Upper lobe of left lung (tissue), 6 donors: ENCODE results near the gene TBC1D1. TPM values are rescaled to one million over a fixed set of nuclear protein-coding genes. Genes with fewer than 3 reads are reported as not detected.

Experiments
- ATAC-seq, 2 donors: fragments of 200-7000 bp; cut with Tn5 transposase; one replicate each; pipeline ENCODE4 v1.9.1; 2022; ENCODE audit warnings: mild to moderate bottlenecking in 2 of 2, moderate library complexity in 2 of 2; ENCODE audit not compliant: low FRiP score in 2 of 2
- DNase-seq, 2 donors: peaks; one replicate each; pipeline ENCODE4 v3.0.0-alpha.2; 2019 to 2020
- H3K27ac ChIP-seq, 4 donors: fragments of 200-600 bp; sonication (generic); one replicate each; pipeline ENCODE4 v1.5.1; 2016 to 2019
- H3K27me3 ChIP-seq, 4 donors: fragments of 200-600 bp; sonication (generic); one replicate each; pipeline ENCODE4 v1.5.1; 2017 to 2019
- H3K36me3 ChIP-seq, 4 donors: fragments of 200-600 bp; sonication (generic); one replicate each; pipeline ENCODE4 v1.5.1; 2016 to 2019
- H3K4me1 ChIP-seq, 4 donors: fragments of 200-600 bp; sonication (generic); one replicate each; pipeline ENCODE4 v1.5.1; 2018 to 2019
- H3K4me3 ChIP-seq, 4 donors: fragments of 200-600 bp; sonication (generic); one replicate each; pipeline ENCODE4 v1.5.1; 2017 to 2019; ENCODE audit warnings: mild to moderate bottlenecking in 2 of 4, moderate library complexity in 1 of 4
- H3K9me3 ChIP-seq, 4 donors: fragments of 200-600 bp; sonication (generic); one replicate each; pipeline ENCODE4 v1.5.1; 2018 to 2019
- CTCF ChIP-seq, 6 experiments: fragments of 450-650 bp in 4 of 6; fragments of 200-600 bp in 2 of 6; sonication (generic) in 2 of 6; IDR thresholded peaks; one replicate each; pipeline ENCODE4 v1.5.1; 2016 to 2019; ENCODE audit warnings: antibody characterized with exemption in 6 of 6
- EP300 ChIP-seq, 4 donors: sonication (generic); formaldehyde crosslinking; IDR thresholded peaks; one replicate each; pipeline ENCODE4 v1.5.1; 2017; ENCODE audit warnings: antibody characterized with exemption in 4 of 4, control low read depth in 2 of 4
- POLR2A ChIP-seq, 4 donors: fragments of 450-650 bp; IDR thresholded peaks; one replicate each; pipeline ENCODE4 v1.5.1; 2016 to 2017; ENCODE audit warnings: antibody characterized with exemption in 4 of 4, mild to moderate bottlenecking in 2 of 4
- POLR2AphosphoS5 ChIP-seq, 2 donors: sonication (generic); formaldehyde crosslinking; IDR thresholded peaks; one replicate each; pipeline ENCODE4 v1.5.1; 2017; ENCODE audit warnings: antibody characterized with exemption in 2 of 2
- WGBS, 2 donors: methylation state at CpG; one replicate each; pipeline ENCODE4 v1.1.5; 2017 to 2018; 5-methylcytosine and 5-hydroxymethylcytosine counted together
- total RNA-seq, 6 donors: library from RNA; depleted of rRNA in 4 of 6; stranded (reverse); fragments of >200 nt in 4 of 6; gene quantifications; one replicate each; pipeline versions ENCODE4 v1.1.0 to v1.2.1, GENCODE V29; 2016 to 2021
- donor health status: DM: no; HTN: no; CAD: no; lungs with moderate emphysema.
- donor health status: DM: no; HTN: yes; CAD: no; lungs with severe emphysema.

Gene TBC1D1
- total RNA-seq, 6 donors from 2014 or later, result 45.1 to 68.1 (median 58.0) TPM

- Histone ChIP-seq H3K4me3 (no peak overlapping the region), H3K9me3 (no peaks in the 10 kb centered on the region), H3K36me3 (peaks cover 0 to 39% (median 4%) of the 10 kb centered on the region in 4 donors), H3K4me1 (no peaks in the 10 kb centered on the region), H3K27ac (no peak overlapping the region), H3K27me3 (no peaks in the 10 kb centered on the region)
- no peak for TF ChIP-seq POLR2A (IDR thresholded peaks at IDR 0.05)
- TF ChIP-seq EP300 (IDR thresholded peaks at IDR 0.05), result no peak
- no peak for ATAC-seq
- 96 to 97% methylated on average over 4 of the region's 4 CpGs for WGBS, 2 donors
- no peak for DNase-seq
These were observed 145.7 kb downstream of the TBC1D1 start for GRCh38 chr4:38036548-38036947.

- Histone ChIP-seq H3K9me3 (no peaks in the 10 kb centered on the region), H3K27me3 (no peaks in the 10 kb centered on the region), H3K27ac (no peak overlapping the region), H3K4me1 (no peaks in the 10 kb centered on the region), H3K36me3 (peaks cover 0 to 37% (median 2%) of the 10 kb centered on the region in 4 donors), H3K4me3 (no peak overlapping the region)
- WGBS, 2 donors, result 95% methylated on average over 8 of the region's 8 CpGs
- ATAC-seq, result no peak
- no peak for TF ChIP-seq CTCF (IDR thresholded peaks at IDR 0.05)
- no peak for TF ChIP-seq POLR2AphosphoS5 (IDR thresholded peaks at IDR 0.05)
- TF ChIP-seq EP300 (IDR thresholded peaks at IDR 0.05), result no peak
- TF ChIP-seq POLR2A (IDR thresholded peaks at IDR 0.05), result no peak
- DNase-seq, result no peak
These were observed 146.7 kb downstream of the TBC1D1 start for GRCh38 chr4:38037612-38038011.

- Histone ChIP-seq H3K4me1 (no peaks in the 10 kb centered on the region), H3K27ac (no peak overlapping the region), H3K4me3 (no peak overlapping the region), H3K27me3 (no peaks in the 10 kb centered on the region), H3K36me3 (peaks cover 0 to 54% (median 9%) of the 10 kb centered on the region in 4 donors), H3K9me3 (no peaks in the 10 kb centered on the region)
- no peak for DNase-seq
- TF ChIP-seq EP300 (IDR thresholded peaks at IDR 0.05), result no peak
- TF ChIP-seq POLR2AphosphoS5 (IDR thresholded peaks at IDR 0.05), result no peak
- TF ChIP-seq POLR2A (IDR thresholded peaks at IDR 0.05), result no peak
- TF ChIP-seq CTCF (IDR thresholded peaks at IDR 0.05), result no peak
- WGBS, 2 donors, result 63 to 68% methylated on average over 5 to 7 of the region's 7 CpGs
- no peak for ATAC-seq
These were observed 149.7 kb downstream of the TBC1D1 start for GRCh38 chr4:38040619-38041018.

GRCh38 chr4:38044060-38044459, 153.2 kb downstream of the TBC1D1 start:
- Histone ChIP-seq H3K4me3 (no peak overlapping the region), H3K4me1 (no peaks in the 10 kb centered on the region), H3K9me3 (no peaks in the 10 kb centered on the region), H3K36me3 (peaks cover 4 to 56% (median 12%) of the 10 kb centered on the region in 4 donors), H3K27ac (no peak overlapping the region), H3K27me3 (no peaks in the 10 kb centered on the region)
- no peak for DNase-seq
- no peak for TF ChIP-seq EP300 (IDR thresholded peaks at IDR 0.05)
- no peak for TF ChIP-seq POLR2AphosphoS5 (IDR thresholded peaks at IDR 0.05)
- no peak for ATAC-seq
- 90 to 93% methylated on average over 7 of the region's 7 CpGs for WGBS, 2 donors

DNA sequence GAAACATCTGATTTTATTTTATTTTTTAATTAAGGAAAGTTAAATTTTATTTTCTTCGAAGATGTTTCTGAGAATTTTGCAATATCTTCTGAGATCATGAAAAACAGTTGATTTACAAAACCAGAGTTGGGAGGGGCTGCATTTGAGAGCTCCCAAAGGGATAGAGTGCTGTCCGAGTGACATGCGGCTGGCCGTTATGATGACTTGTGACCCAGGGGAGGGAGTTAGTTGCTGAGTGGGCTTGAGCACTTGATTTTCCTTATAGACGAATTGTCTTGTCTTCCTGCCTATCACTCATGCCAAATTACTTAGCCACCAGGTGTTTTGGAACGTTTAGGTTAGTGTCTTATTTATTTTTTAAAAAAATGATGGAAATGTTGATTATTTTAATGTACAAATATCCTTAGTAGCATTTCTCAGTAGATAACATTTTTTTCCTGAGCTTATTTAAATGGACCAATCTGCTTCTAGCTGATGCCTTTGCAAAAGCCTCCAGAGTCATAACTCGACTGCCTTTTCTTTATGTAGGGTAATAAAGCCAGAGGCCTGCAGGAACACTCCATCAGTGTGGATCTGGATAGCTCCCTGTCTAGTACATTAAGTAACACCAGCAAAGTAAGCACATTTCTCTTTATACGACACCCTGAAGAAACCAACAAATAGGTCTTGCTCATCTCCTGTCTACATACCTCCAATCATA, 154.6 kb downstream of the TBC1D1 start:
- no peaks in the 10 kb centered on the region for H3K27me3 ChIP-seq
- H3K36me3 ChIP-seq, result peaks cover 4 to 56% (median 20%) of the 10 kb centered on the region in 4 donors
- H3K9me3 ChIP-seq, result no peaks in the 10 kb centered on the region
- TF ChIP-seq POLR2AphosphoS5 (IDR thresholded peaks at IDR 0.05) (no peak), EP300 (IDR thresholded peaks at IDR 0.05) (no peak), POLR2A (IDR thresholded peaks at IDR 0.05) (no peak), CTCF (IDR thresholded peaks at IDR 0.05) (no peak)
- no peak overlapping the region for H3K27ac ChIP-seq
- WGBS, 2 donors, result 89 to 90% methylated on average over 8 of the region's 8 CpGs
- no peaks in the 10 kb centered on the region for H3K4me1 ChIP-seq
- ATAC-seq (no peak), DNase-seq (no peak)
- no peak overlapping the region for H3K4me3 ChIP-seq
